NB4 (cell line): ENCODE measurements around the gene RAVER2.

ENCODE experiments used
- DNase-seq: peaks from one replicate; pipeline ENCODE4 v3.0.0; 2010; ENCODE audit warnings: low read depth
- H3K4me3 ChIP-seq: one replicate; pipeline ENCODE4 v1.5.1; 2011; ENCODE audit warnings: mild to moderate bottlenecking, low read depth, low read length, moderate library complexity
- CTCF ChIP-seq: IDR thresholded peaks from one replicate; pipeline ENCODE4 v1.5.1; 2012; ENCODE audit warnings: low read depth, low read length
- MAX ChIP-seq: IDR thresholded peaks from 2 replicates; pipeline ENCODE4 v1.6.1; 2011; ENCODE audit warnings: low read depth, low read length
- MYC ChIP-seq: IDR thresholded peaks from 2 replicates; pipeline ENCODE4 v1.6.1; 2011; ENCODE audit warnings: low read depth, low read length
- POLR2A ChIP-seq: IDR thresholded peaks from 2 replicates; pipeline ENCODE4 v1.6.1; 2011; ENCODE audit warnings: mild to moderate bottlenecking; ENCODE audit not compliant: insufficient read length; ENCODE audit errors: extremely low read depth

RAVER2 gene

DNA sequence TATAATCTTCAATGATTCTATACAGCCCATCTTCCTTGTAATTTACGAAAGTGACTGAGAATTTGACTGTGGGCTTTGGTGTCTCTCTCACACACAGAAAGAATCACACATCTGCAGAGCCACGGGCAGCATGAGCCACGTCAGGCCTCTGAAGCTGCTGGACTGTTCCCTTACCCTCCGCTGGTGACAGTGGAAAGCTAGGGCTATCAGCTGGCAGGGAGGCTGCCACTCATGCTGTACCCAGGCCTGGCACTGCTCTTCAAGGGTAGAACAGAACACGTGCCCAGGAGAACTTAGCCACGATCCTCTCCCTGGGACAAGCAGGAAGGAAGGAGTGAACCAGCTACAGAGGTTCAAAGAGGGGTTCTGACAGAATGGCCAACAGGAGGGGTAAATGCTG is 130.7 kb downstream of the RAVER2 start:
- no peak overlapping the region for H3K4me3 ChIP-seq
- DNase-seq = no peak
- TF ChIP-seq MAX = no peak
- no peak for TF ChIP-seq CTCF
- TF ChIP-seq POLR2A = no peak
- TF ChIP-seq MYC = no peak

DNA sequence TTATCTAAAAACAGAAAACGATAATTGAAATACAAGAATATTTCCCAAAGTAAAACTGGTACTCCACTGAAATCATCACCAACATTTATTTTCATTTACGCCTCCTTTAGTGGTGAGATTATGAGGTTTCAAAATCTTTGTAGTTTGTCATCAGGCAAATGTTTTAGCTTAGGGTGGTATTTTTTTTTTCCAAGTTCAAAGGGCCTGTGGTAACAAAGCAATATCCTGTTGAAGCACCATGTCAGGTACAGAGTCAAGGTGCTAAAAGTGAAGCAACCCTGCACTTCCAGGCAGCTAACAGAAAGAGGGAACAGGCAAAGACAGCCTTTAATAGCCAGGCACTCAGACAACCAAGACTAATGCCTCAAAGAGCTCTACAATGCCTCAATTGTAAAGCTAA is 132.3 kb downstream of the RAVER2 start:
- DNase-seq = no peak
- H3K4me3 ChIP-seq = no peak overlapping the region

DNA sequence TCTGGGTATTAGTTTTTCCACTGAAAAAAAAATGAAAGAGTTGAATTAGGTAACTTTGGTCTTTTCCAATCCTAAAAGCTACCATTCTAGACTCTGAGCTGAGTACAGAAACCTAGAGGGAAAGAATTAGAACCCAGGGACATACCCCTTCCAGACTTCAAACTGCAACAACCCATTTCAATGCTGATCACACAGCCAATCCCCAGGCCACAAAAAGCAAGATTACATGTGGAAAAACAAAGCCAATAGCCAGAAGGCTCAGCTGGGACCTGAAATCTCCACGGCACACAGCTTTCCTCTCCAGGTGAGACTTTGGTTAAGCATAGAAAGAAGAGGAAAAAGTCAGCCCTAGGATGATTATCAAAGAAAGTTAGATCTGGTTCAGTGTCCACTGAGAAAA is 132.7 kb downstream of the RAVER2 start:
- TF ChIP-seq MYC (no peak), CTCF (no peak), POLR2A (no peak), MAX (no peak)
- H3K4me3 ChIP-seq = no peak overlapping the region
- no peak for DNase-seq

More for the DNA sequence above, 132.3 kb downstream of the RAVER2 start:
- TF ChIP-seq MYC (no peak), MAX (no peak)

DNA sequence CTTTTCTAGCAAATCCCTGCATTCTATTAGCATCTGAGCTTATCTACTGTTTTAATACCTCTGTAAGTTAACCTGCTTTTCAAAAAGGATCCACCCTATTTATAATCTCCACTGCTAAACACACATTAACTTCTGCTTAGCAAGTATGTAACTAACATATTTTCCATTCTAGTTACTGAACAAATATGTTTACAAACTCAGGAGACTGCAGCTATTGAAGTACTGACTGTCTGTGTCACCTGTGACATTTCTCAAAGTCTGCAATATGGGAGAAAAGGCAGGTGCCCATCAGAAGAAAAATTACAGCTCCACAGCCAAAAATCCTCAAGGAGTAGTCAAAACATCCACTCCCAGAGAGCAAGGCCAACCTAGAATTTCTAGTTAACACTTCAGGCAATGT is 133.2 kb downstream of the RAVER2 start:
- no peak overlapping the region for H3K4me3 ChIP-seq
- TF ChIP-seq POLR2A (no peak), MYC (no peak), CTCF (no peak), MAX (no peak)
- DNase-seq = no peak

DNA sequence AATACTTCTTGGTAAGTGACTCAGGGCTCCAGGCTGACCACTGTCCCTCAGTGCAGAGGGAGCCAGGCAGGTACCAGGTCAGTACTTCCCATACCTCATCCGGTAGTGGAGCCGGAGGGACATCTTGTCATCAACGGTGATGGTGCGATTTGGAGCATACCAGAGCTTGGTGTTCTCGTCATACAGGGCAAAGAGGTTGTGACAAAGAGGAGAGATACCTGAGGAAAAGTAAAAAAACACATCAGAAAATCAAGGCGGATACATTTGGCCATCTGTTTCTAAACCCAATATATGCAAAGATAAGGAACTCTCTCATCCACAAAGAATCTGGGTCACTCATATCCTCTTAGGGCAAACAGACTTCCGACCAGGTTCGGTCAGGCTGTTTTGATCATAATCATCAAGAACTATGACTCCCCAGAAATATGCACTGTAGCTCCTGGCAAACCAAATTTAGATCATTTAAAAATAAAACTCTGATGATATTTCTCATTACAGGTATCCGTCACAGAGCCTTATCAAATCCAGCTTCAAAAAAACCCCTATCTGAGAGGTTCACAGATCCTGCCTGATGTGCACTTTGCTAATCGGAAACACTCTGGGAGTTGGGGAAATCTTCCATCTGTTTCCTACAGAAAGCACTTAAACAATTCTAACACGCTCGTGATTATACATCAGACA is 134.2 kb downstream of the RAVER2 start:
- DNase-seq = no peak
- no peak overlapping the region for H3K4me3 ChIP-seq
- no peak for TF ChIP-seq POLR2A
- no peak for TF ChIP-seq MYC
- TF ChIP-seq MAX = no peak
- TF ChIP-seq CTCF = no peak

DNA sequence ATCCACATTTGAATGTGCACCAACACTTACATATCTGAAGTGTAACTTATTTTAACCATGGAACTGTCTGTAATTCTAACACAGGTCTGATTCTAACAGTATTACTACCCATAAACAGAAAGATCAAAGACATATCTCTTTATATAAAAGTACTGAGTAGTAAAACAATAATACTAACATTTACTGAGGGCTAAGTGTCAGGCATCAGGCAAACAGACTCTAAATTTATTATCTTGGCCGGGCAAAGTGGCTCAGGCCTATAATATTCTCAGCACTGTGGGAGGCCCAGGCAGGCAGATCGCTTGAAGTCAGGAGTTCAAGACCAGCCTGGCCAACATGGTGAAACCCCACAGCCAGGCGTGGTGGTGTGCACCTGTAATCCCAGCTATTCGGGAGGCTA is 135.6 kb downstream of the RAVER2 start:
- no peak overlapping the region for H3K4me3 ChIP-seq
- DNase-seq = no peak
- TF ChIP-seq MYC = no peak
- TF ChIP-seq POLR2A = no peak
- TF ChIP-seq MAX = no peak

DNA sequence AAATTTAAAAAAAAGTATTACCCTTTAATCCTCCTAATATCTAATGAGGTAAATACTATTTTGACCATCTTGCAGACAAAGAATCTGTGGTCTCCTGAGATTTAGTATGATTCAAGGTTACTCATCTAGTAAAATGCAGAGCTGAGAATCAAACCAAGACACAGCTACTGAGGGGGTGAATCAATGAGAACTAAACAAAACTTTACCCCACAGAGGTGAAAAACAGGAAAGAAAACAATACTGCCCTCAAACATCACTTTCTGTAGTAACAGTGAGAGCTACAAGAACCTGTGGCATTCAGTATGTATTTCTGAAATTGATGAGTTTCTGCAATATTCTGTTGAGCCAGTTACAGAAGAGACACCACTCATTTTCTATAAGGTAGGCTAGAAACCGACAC is 136.4 kb downstream of the RAVER2 start:
- DNase-seq = no peak
- TF ChIP-seq POLR2A (no peak), CTCF (no peak), MYC (no peak), MAX (no peak)
- H3K4me3 ChIP-seq = no peak overlapping the region
